Uterus (tissue), 4 donors: ENCODE data around the gene GADD45B. TPM values are rescaled to one million over a fixed set of nuclear protein-coding genes. Genes with fewer than 3 reads are reported as not detected.

Experiments
- DNase-seq, 2 donors: peaks; one replicate each; pipeline ENCODE4 v3.0.0-alpha.2; 2019 to 2020
- H3K27ac ChIP-seq, 2 donors: fragments of 200-600 bp; sonication (generic); 1 replicate in 1 of 2; 2 replicates in 1 of 2; pipeline ENCODE4 v1.5.1; 2016 to 2018
- H3K27me3 ChIP-seq, 2 donors: fragments of 200-600 bp; sonication (generic); one replicate each; pipeline ENCODE4 v1.5.1; 2018 to 2019; ENCODE audit warnings: control low read depth in 1 of 2
- H3K36me3 ChIP-seq, 2 donors: fragments of 200-600 bp; sonication (generic); one replicate each; pipeline ENCODE4 v1.5.1; 2019; ENCODE audit warnings: control low read depth in 1 of 2
- H3K4me1 ChIP-seq, 2 donors: fragments of 200-600 bp; sonication (generic); one replicate each; pipeline ENCODE4 v1.5.1; 2018 to 2019; ENCODE audit warnings: control low read depth in 1 of 2
- H3K4me3 ChIP-seq, 2 donors: fragments of 200-600 bp; sonication (generic); 1 replicate in 1 of 2; 2 replicates in 1 of 2; pipeline ENCODE4 v1.5.1; 2018 to 2019; ENCODE audit warnings: mild to moderate bottlenecking in 1 of 2
- H3K9me3 ChIP-seq, 2 donors: fragments of 200-600 bp; sonication (generic); one replicate each; pipeline ENCODE4 v1.5.1; 2019; ENCODE audit warnings: control low read depth in 1 of 2
- POLR2A ChIP-seq, 2 donors: fragments of 450-650 bp; IDR thresholded peaks; one replicate each; pipeline ENCODE4 v1.6.1; 2016; ENCODE audit warnings: antibody characterized with exemption in 2 of 2, mild to moderate bottlenecking in 1 of 2, moderate library complexity in 1 of 2
- intact Hi-C: fragments of 100-400 bp; cut with DNase I; formaldehyde crosslinking; loops from one replicate; pipeline ENCODE4 v1.15.1; 2023; ENCODE audit warnings: low total_unique reads
- total RNA-seq, 4 donors: library from RNA; depleted of rRNA in 3 of 4; stranded (reverse); fragments of >200 nt in 3 of 4; gene quantifications; one replicate each; pipeline versions ENCODE4 v1.1.0 to v1.2.4, GENCODE V29; 2014 to 2023
- TF ChIP-seq, protein P1 (sequence below), 4 experiments: fragments of 200-600 bp in 2 of 4; fragments of 450-650 bp in 2 of 4; sonication (generic) in 2 of 4; IDR thresholded peaks; one replicate each; pipeline ENCODE4 v1.5.1; 2016 to 2019; ENCODE audit warnings: antibody characterized with exemption in 4 of 4, mild to moderate bottlenecking in 2 of 4, moderate library complexity in 1 of 4
- donor health status: DM: yes; HTN: yes; CAD: no.

GADD45B gene
- total RNA-seq, 4 donors from 2014 or later, result 17.6 to 68.2 (median 38.0) TPM

- TF ChIP-seq POLR2A (IDR thresholded peaks at IDR 0.05), result no peak
- TF ChIP-seq, protein P1, sequence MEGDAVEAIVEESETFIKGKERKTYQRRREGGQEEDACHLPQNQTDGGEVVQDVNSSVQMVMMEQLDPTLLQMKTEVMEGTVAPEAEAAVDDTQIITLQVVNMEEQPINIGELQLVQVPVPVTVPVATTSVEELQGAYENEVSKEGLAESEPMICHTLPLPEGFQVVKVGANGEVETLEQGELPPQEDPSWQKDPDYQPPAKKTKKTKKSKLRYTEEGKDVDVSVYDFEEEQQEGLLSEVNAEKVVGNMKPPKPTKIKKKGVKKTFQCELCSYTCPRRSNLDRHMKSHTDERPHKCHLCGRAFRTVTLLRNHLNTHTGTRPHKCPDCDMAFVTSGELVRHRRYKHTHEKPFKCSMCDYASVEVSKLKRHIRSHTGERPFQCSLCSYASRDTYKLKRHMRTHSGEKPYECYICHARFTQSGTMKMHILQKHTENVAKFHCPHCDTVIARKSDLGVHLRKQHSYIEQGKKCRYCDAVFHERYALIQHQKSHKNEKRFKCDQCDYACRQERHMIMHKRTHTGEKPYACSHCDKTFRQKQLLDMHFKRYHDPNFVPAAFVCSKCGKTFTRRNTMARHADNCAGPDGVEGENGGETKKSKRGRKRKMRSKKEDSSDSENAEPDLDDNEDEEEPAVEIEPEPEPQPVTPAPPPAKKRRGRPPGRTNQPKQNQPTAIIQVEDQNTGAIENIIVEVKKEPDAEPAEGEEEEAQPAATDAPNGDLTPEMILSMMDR (IDR thresholded peaks at IDR 0.05), result no peak
- intact Hi-C loops, result no loop called here
- no peaks in the 10 kb centered on the region for H3K36me3 ChIP-seq
These were observed 42.1 kb upstream of the GADD45B start for GRCh38 chr19:2433854-2434253.

GRCh38 chr19:2434267-2434666 is 41.7 kb upstream of the GADD45B start:
- Histone ChIP-seq H3K4me1 (no peaks in the 10 kb centered on the region), H3K4me3 (no peak overlapping the region), H3K9me3 (no peaks in the 10 kb centered on the region), H3K27ac (no peak overlapping the region), H3K27me3 (no peaks in the 10 kb centered on the region), H3K36me3 (no peaks in the 10 kb centered on the region)
- no peak for DNase-seq
- intact Hi-C loops, result no loop called here
- TF ChIP-seq, protein P1 (IDR thresholded peaks at IDR 0.05), result no peak
- TF ChIP-seq POLR2A (IDR thresholded peaks at IDR 0.05), result no peak

More at GRCh38 chr19:2433854-2434253, 42.1 kb upstream of the GADD45B start:
- no peaks in the 10 kb centered on the region for H3K4me1 ChIP-seq
- no peak for DNase-seq
- H3K27ac ChIP-seq, result no peak overlapping the region
- no peak overlapping the region for H3K4me3 ChIP-seq
- H3K27me3 ChIP-seq, result no peaks in the 10 kb centered on the region
- H3K9me3 ChIP-seq, result no peaks in the 10 kb centered on the region

DNA sequence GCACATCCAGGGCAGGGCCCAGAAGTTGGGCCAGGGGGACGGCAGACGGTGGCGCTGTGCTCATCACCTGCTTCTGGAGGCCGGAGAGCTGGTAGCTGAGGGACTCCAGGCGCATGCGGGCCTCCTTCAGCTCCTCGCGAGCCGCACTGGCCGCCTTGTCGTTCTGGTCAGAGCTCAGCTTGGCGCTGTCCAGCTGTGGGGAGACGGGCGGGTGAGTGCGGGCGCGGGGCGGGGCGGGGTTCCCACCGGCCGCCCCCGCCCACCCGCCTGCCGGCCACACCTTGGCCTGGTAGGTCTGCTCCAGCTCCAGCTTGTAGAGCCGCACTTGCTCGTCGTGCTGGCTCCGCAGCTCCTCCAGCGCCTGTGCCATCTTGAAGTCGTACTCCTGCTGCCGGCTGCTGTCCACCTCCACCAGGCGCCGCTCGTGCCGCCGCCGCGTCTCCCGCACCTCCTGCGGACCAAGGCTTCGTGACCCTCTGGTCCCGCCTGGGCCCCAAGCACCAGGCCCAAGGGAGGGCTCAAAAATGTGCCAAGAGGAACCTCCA is 41.1 kb upstream of the GADD45B start:
- no peak for DNase-seq
- no peaks in the 10 kb centered on the region for H3K27me3 ChIP-seq
- H3K36me3 ChIP-seq, result no peaks in the 10 kb centered on the region

DNA sequence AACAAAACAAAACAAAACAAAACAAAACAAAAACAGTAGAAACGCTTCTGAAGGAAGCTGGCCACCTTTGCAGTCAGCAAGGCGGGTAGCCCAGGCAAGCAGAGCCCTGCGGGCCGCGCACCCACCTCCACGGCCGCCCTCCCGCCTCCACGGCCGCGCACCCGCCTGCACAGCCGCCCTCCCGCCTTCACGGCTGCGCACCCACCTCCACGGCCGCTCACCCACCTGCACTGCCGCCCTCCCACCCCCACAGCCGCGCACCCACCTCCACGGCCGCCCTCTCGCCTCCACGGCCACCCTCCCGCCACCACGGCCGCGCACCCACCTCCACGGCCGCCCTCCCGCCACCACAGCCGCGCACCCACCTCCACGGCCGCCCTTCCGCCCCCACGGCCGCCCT is 39.5 kb upstream of the GADD45B start:
- Histone ChIP-seq H3K27me3 (no peaks in the 10 kb centered on the region), H3K4me3 (no peak overlapping the region), H3K4me1 (no peaks in the 10 kb centered on the region), H3K27ac (no peak overlapping the region), H3K36me3 (no peaks in the 10 kb centered on the region), H3K9me3 (no peaks in the 10 kb centered on the region)
- no peak for DNase-seq
- TF ChIP-seq, protein P1 (IDR thresholded peaks at IDR 0.05), result no peak
- TF ChIP-seq POLR2A (IDR thresholded peaks at IDR 0.05), result no peak
- intact Hi-C loops, result no loop called here

More for the DNA sequence above, 41.1 kb upstream of the GADD45B start:
- Histone ChIP-seq H3K4me3 (no peak overlapping the region), H3K9me3 (no peaks in the 10 kb centered on the region), H3K27ac (no peak overlapping the region), H3K4me1 (no peaks in the 10 kb centered on the region)
- intact Hi-C loops, result no loop called here
- TF ChIP-seq, protein P1 (IDR thresholded peaks at IDR 0.05), result no peak
- TF ChIP-seq POLR2A (IDR thresholded peaks at IDR 0.05), result no peak

DNA sequence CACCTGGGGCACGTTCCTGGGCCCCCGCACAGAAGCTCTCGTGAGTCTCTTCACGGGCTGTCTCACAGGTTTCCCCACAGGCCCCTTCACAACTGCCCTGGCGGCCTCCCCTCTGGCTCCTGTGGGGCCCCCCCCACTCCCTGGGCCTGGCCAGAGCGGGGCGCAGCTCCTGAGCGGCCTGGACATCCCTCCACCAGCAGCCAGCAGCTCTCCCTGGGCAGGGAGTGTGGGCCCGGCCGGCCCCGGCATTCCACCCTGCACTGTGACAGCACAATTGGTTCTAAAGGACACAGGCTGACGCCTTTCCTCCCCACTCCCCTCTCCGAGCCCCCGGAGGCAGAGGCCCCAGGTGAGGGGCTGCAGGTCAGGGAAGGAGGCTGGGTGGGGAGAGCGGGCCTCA is 39.0 kb upstream of the GADD45B start:
- H3K9me3 ChIP-seq, result no peaks in the 10 kb centered on the region
- H3K36me3 ChIP-seq, result no peaks in the 10 kb centered on the region
- no peaks in the 10 kb centered on the region for H3K4me1 ChIP-seq
- no peak for TF ChIP-seq POLR2A (IDR thresholded peaks at IDR 0.05)
- TF ChIP-seq, protein P1 (IDR thresholded peaks at IDR 0.05), result no peak
- H3K27ac ChIP-seq, result no peak overlapping the region
- intact Hi-C loops, result no loop called here
- no peak overlapping the region for H3K4me3 ChIP-seq
- no peaks in the 10 kb centered on the region for H3K27me3 ChIP-seq
- no peak for DNase-seq
